HG03066 (cell line): ENCODE data around the gene OLFM2.
"Not testable (repeated sequence)": the region's sequence is repeated elsewhere in the genome, so short reads cannot be mapped to it uniquely, and the experiment has no call there.

Source experiments
- ATAC-seq: cut with Tn5 transposase; IDR thresholded peaks from one replicate; pipeline ENCODE4 v1.9.1; 2021; ENCODE audit warnings: low read depth; ENCODE audit not compliant: unreplicated experiment

Gene OLFM2

DNA sequence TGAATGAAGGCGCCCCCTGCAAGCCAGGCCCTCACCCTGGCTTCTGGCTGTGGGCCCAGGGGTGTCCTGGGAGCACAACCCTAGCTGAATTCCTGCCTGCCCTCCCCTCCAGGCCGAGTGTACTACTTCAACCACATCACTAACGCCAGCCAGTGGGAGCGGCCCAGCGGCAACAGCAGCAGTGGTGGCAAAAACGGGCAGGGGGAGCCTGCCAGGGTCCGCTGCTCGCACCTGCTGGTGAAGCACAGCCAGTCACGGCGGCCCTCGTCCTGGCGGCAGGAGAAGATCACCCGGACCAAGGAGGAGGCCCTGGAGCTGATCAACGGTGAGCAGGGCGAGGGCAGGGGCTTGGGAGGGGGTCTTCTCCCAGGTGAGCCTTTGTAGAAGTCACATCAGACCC, 98.0 kb downstream of the OLFM2 start:
- no peak for ATAC-seq

DNA sequence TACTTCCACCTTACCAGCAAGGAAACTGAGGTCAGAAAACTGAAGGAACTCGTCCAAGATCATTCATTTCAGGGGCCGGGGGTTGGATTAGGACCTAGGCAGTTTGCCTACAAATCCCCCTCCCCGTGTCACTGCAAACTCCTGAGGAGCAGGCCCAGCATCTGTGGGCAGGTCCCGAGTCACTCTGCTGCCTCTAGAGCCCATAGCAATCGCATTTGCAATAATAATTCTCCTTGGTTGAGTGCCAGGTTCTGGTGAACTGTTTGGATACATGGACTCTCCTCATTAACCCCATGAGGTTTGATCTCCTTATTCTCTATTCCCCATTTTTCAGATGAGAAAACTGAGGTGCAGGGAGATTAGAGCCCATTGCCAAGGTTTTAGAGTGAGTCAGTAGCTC, 100.3 kb downstream of the OLFM2 start:
- ATAC-seq = no peak

DNA sequence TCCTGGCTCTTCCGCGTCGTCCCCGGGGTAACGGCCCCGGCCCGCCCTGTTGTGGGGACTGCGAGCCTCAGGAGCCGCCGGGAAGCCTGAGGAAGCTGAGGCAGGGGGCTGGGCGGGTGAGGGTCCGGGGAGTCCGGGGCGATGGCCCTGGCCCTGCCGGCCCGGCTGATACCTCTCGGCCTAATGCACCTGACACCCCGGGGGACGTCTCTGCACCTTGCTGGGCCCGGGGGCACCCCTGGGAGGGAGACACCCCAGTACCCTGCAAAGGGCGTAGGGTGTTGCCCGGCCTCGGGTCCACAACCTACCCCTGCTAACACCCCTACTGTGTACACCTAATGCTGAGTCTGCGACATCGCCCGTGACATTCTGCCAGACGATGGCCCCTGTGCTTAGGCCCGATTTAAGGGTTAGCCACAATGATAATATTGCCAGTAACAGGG, 100.8 kb downstream of the OLFM2 start:
- peak; percentile 9 for ATAC-seq

DNA sequence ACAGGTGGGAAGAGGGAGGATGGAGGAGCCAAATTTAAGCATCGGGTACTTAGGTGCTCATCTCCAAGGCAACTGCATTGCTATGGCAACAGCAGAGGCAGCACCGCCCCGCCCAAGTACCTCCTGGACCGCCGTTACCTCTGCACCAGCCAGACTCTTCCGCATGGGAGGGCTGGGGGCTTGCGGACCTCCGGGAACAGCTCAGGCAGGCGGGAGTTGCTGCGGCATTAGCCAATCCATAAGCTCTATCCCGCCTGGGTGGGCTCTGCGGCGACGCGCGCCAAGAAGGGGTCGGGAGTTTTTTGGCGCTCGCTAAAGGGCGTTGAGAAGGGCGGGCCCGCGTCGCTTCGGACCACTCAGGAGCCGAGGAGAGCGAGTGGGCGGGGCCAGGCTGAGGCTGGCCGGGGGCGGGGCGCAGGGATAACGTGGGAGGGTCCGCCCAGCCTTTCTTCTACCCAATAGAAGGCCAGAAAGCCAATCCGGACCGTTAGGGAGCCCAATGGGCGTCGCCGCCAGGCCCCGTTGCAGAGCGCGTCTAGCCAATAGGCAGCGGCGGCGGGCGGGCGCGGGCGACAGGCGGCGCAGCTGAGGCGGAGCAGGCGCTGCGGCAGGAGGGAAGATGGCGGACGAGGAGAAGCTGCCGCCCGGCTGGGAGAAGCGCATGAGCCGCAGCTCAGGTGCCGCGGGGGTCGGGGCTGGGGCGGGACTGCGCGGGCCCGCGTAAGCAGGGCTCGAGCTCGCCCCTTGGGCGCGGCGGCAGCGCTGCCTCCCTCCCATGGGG, 101.4 kb downstream of the OLFM2 start, which contains the start of gene PIN1:
TSS of gene PIN1 (plus strand) at position 593 of the 781 bp plus-strand sequence. CDS start at position 620, 27 bp downstream.
- ATAC-seq = peak; percentile 89

DNA sequence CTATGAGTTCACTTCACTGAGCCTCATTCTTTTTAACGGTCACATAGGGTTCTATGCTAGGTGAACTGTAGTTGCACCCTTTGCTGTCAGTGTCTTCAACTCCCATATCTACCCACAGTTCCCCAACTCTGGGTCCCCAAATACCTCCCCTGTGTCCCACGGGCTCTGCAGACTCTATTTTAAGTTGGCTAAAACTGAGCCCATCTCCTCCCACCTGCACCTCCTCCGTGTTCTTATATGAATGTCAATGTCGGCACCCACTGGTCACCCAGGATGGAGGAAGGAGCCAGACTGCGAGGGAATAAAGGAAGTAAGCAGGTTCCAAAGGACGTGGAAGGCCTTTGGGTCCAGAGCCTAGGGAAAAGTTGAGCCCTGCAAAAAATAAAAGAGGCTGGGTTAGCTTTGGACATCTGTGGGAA, 102.0 kb downstream of the OLFM2 start:
- ATAC-seq = no peak

DNA sequence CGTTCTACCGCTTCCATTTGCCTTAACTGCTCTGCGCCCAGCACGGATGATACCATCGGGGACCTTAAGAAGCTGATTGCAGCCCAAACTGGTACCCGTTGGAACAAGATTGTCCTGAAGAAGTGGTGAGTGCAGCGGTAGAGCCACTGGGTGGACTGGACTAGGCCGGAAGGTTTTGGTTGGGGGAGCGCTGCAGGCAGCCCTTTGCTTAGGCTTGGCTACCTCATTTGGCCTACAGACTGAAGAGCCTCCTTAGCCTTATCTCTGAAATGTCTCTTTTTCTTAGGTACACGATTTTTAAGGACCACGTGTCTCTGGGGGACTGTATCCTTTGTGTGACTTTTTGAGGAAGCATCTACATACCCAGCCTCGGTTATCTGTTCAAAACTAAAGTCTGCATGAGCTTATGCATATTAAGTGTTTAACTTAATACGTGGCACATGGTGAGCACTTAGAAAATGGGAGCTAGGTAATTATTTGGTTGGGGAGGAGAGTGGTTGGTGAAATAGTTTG, 107.7 kb downstream of the OLFM2 start:
- ATAC-seq = no peak

DNA sequence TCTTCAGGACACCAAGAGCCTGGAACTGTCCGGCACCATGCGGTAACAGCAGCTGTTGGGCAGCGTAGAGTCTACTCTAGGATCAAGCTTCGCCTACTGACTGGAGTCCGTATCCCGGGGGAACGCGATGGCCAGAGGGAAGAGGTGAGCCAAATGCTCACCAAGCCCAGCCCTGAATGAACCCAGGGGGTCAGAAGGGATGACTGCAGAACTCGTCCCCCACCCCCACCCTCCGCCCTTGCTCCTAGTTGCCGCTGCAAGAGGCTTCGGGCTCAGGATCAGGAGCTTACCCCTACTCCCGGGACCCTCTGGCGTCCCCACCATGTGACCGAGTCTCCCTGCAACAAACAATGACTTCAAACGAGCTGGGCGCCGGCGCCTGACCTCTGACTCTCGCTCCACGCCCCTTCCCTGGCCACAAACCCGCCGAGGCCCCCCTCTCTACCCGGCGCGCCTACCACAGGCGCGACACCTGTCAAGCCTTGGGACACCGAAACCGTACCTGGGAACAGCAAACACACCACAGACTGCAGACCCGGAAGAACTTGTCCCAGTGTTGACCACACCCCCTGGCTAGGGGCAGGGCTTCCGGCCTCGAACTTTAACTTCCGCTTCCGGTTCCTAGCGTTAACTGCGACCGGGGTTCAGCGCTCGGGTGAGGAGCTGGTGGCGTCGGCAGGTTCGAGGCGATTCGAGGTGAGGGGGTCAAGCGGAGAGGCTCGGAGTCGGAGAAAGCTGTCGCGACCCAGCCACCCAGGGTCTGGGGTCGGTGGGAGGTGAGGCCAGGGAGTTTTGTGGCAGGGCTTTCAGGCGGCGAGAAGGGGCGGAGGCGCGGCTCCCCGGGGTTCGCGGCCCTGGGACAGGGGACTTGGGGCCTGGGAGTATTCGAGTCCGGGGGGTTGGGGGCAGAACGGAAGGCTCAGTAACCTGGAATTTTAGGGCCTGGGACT, 108.8 kb downstream of the OLFM2 start, which contains the start of gene UBL5:
TSS of gene UBL5 (plus strand) at position 630 of the 950 bp plus-strand sequence. CDS start 420 bp downstream, outside the sequence.
- ATAC-seq = peak; percentile 88

- no peak for ATAC-seq
These were observed 112.5 kb downstream of the OLFM2 start for GRCh38 chr19:9823816-9824215.

GRCh38 chr19:9820034-9820433, 116.3 kb downstream of the OLFM2 start:
- ATAC-seq = not testable (repeated sequence)

DNA sequence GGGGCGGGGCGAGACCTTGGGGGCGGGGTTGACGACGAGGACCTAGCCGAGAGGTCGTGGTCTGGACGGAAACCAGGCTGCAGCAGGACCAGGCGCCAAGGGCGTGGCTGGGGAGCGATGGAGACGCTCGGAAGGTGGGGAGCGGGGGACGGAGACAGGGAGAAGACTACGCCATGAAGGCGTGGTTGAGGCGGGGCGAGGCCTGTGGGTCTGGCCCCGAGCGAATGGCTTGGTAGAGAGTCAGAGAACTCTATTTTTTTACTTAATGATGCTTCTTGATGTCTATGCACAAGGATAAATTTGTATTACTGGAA, 116.8 kb downstream of the OLFM2 start:
- no peak for ATAC-seq

- ATAC-seq = peak; percentile 81
These were observed 117.3 kb downstream of the OLFM2 start, which contains the start of gene FBXL12 for GRCh38 chr19:9818734-9819595. FBXL12 (minus strand) TSS chr19:9819079; CDS start chr19:9818813, 266 bp downstream.

- no peak for ATAC-seq
These were observed 118.1 kb downstream of the OLFM2 start for GRCh38 chr19:9818175-9818733.

DNA sequence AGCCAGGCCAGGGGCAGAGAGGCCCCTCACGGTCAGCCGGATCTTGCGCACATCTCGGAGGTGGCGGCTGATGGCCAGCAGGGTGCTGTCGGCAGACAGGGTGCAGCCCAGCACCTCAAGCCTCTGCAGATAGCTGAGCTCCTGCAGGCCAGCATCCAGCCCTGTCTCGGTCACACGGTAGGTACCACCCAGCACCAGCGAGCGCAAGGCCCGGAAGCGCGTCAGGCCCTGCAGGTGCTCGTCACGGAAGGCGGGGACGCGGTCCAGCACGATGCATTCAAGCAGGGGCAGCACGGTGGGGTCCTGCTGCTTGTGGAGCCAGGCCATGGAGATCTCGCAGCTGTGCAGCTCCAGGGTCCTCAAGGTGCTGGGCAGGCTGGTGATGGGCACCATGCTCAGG, 125.2 kb downstream of the OLFM2 start:
- ATAC-seq = no peak

GRCh38 chr19:9808855-9809824, 127.2 kb downstream of the OLFM2 start:
- no peak for ATAC-seq

DNA sequence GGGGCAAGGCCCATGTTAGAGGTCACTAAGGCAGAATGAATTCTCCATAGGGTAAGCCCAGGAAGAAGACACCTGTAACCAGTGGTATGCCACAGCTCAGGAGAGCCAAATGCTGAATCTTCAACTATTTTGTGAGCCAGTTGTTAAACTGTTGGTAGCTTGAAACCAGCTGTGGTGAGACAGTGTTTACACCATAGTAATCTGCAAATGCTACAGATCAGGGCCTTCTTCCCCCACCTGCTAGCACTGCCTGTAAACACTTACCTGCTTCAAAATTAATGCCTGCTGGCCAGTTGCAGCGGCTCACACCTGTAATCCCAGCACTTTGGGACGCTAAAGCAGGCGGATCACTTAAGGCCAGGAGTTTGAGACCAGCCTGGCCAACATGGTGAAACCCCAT, 129.5 kb downstream of the OLFM2 start:
- no peak for ATAC-seq
